22Rv1 (cell line): ENCODE results near the gene DNAJC15.
"Not testable (repeated sequence)": the region's sequence is repeated elsewhere in the genome, so short reads cannot be mapped to it uniquely, and the experiment has no call there.

ENCODE experiments used
- H3K27ac ChIP-seq: fragments of 450-650 bp; 2 replicates; pipeline ENCODE4 v1.5.1; 2017
- CTCF ChIP-seq: fragments of 450-650 bp; IDR thresholded peaks from 2 replicates; pipeline ENCODE4 v1.5.1; 2017; ENCODE audit warnings: mild to moderate bottlenecking
- ZFX ChIP-seq: fragments of 450-650 bp; IDR thresholded peaks from 2 replicates; pipeline ENCODE4 v1.6.1; 2017; ENCODE audit warnings: antibody characterized with exemption, borderline replicate concordance

DNAJC15 gene

DNA sequence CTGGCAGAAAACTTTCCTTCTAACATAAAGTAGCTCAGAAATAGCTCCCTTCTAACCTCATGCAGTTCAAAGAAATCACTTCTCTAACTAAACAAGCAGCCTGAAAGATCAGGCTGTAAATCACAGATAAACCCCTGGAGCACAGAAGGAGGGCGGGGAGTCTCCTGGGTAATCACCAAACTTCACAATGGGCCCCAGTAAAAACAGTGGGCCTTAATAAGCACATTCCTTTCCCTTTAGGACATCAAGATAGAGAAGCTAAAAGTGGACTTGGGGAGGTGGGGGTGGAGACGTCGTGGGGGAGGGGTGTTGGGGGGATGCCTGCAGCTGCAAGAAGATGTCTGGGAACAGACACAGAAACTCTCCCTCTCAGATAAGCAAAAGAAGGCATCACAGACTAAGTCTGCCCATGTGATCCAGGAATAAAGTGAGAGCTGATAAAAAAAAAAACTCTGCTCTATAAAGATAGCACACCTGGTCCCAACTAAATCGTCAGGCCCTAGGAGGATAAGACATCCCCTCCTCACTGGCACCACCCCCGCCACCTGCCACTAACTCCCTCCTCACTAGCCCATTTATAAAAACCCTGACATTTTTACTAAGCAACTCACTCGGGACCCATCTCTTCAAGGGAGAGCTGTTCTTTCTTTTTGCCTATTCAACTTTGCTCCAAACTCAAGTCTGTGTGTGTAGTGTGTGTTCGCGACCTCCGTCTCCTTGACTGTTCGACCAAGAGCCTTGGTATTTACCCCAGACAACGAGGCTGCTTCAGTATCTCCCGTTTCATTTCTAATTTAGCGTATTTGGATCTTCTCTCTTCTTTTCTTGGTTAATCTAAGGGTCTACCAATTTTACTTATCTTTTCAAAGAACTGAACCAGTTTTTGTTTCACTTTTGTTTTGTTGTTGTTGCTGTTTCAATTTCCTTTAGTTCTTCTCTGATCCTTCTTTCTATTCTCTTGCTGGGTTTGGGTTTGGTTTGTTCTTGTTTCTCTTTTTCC lies 31.7 kb downstream of the DNAJC15 start:
- H3K27ac ChIP-seq = no peak overlapping the region
- TF ChIP-seq CTCF = no peak
- TF ChIP-seq ZFX = no peak

DNA sequence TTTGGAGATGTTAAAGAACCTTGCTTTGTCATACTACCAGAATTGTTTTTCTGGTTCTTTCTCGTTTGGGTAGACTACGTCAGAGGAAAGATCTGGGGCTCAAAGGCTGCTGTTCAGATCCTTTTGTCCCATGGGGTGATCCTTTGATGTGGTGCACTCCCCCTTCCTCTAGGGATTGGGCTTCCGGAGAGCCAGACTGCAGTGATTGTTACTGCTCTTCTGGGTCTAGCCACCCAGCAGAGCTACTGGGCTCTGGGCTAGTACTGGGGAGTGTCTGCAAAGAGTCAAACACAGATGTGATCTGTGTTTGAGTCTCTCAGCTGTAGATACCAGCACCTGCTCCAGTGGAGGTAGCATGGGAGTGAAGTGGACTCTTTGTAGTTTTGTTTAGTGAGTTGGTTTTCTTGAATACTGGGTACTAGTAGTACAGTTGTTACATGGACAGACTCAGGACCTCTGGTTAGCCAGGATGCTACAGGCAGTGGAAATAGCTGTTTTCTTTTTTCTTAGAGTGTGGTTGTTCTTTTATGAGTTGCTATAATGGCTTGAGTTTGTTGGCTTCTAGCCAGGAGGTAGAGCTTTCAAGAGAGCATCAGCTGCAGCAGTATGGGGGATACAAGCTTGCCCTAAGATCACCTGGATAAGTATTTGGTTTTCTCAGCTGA lies 34.4 kb downstream of the DNAJC15 start:
- H3K27ac ChIP-seq = no peak overlapping the region

DNA sequence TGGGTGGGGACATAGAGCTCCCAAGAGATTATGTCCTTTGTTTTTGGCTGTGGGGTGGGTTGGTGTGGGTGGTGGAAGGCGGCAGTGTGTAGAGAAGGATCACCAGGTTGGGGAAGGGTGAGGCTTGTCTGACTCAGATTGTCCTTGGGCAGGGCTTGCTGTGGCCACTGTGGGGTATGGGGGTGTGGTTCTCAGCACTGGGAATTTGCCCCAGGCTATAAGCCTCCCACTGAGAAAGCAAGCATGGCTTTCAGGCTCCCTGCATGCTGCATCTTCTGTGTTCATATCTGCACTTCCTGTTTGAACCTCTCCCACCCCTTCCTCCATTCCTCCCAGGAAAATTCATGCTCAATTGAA lies 34.9 kb downstream of the DNAJC15 start:
- no peak overlapping the region for H3K27ac ChIP-seq
- TF ChIP-seq CTCF (no peak), ZFX (no peak)

More for the DNA sequence above, 34.4 kb downstream of the DNAJC15 start:
- TF ChIP-seq CTCF = no peak

- H3K27ac ChIP-seq = no peak overlapping the region
- TF ChIP-seq CTCF = no peak
- TF ChIP-seq ZFX = no peak
Observed at GRCh38 chr13:43058831-43059230, 35.4 kb downstream of the DNAJC15 start.

- not testable (repeated sequence) for H3K27ac ChIP-seq
Observed at GRCh38 chr13:43059779-43060178, 36.4 kb downstream of the DNAJC15 start.

DNA sequence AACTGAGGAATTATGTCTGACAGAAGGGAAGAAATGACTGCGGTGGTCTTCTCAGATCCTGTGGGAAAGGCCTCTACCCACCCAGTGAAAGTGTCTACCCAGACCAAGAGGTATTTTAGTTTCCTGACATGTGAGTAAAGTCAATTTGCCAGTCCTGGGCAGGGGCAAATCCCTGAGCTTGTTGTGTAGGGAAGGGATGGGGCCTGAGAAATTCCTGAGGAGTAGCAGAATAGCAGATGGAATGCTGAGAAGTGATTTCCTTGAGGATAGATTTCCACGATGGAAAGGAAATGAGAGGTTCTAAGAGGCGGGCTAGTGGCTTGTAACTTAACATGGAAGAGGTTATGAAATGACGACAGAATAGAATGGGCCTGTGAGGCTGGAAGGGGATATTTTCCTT lies 37.4 kb downstream of the DNAJC15 start:
- not testable (repeated sequence) for H3K27ac ChIP-seq

- H3K27ac ChIP-seq = no peak overlapping the region
- TF ChIP-seq CTCF = no peak
- TF ChIP-seq ZFX = no peak
Observed at GRCh38 chr13:43061496-43062280, 38.3 kb downstream of the DNAJC15 start.

- H3K27ac ChIP-seq = no peak overlapping the region
- TF ChIP-seq CTCF (no peak), ZFX (no peak)
Observed at GRCh38 chr13:43071824-43072223, 48.4 kb downstream of the DNAJC15 start.
